22Rv1 (cell line): ENCODE results near the gene HOMER3.

Source experiments
- H3K27ac ChIP-seq: fragments of 450-650 bp; 2 replicates; pipeline ENCODE4 v1.5.1; 2017
- CTCF ChIP-seq: fragments of 450-650 bp; IDR thresholded peaks from 2 replicates; pipeline ENCODE4 v1.5.1; 2017; ENCODE audit warnings: mild to moderate bottlenecking
- ZFX ChIP-seq: fragments of 450-650 bp; IDR thresholded peaks from 2 replicates; pipeline ENCODE4 v1.6.1; 2017; ENCODE audit warnings: antibody characterized with exemption, borderline replicate concordance

HOMER3 gene

GRCh38 chr19:18898607-18899408, 42.2 kb downstream of the HOMER3 start:
- TF ChIP-seq CTCF, result no peak
- no peak for TF ChIP-seq ZFX
- H3K27ac ChIP-seq, result no peak overlapping the region

GRCh38 chr19:18898081-18898606, 42.9 kb downstream of the HOMER3 start:
- H3K27ac ChIP-seq, result no peak overlapping the region
- TF ChIP-seq ZFX (no peak), CTCF (no peak)

- TF ChIP-seq CTCF (no peak), ZFX (no peak)
- H3K27ac ChIP-seq, result no peak overlapping the region
Measured at GRCh38 chr19:18897094-18898029, 43.7 kb downstream of the HOMER3 start.

GRCh38 chr19:18896421-18896841, 44.6 kb downstream of the HOMER3 start:
- 0 out of 2 replicates have a peak overlapping the region, but pooled peaks have one; percentile 50 for H3K27ac ChIP-seq

GRCh38 chr19:18895824-18896341, 45.1 kb downstream of the HOMER3 start, which contains the start of gene CERS1:
Gene CERS1, minus strand, starts transcription at chr19:18896158. Its CDS starts 86 bp downstream, at chr19:18896072.
- TF ChIP-seq ZFX, result no peak
- TF ChIP-seq CTCF, result no peak
- peak within 1 kb of the TSS; percentile 50 for H3K27ac ChIP-seq

More at GRCh38 chr19:18896421-18896841, 44.6 kb downstream of the HOMER3 start:
- TF ChIP-seq ZFX (no peak), CTCF (no peak)

- peak overlapping the region; percentile 50 for H3K27ac ChIP-seq
- TF ChIP-seq CTCF (peak; percentile 82), ZFX (no peak)
Measured at GRCh38 chr19:18895038-18895823, 45.8 kb downstream of the HOMER3 start.
